H9 (cell line): ENCODE measurements around the gene TBC1D24. TPM values are rescaled to one million over a fixed set of nuclear protein-coding genes. Genes with fewer than 3 reads are reported as not detected.

Experiments used
- DNase-seq: peaks from one replicate; pipeline ENCODE4 v3.0.0-alpha.2; 2017
- H2AFZ ChIP-seq: one replicate; pipeline ENCODE4 v1.6.1; 2013; ENCODE audit warnings: mild to moderate bottlenecking, low read length, control low read depth, moderate library complexity
- H2AK5ac ChIP-seq: 2 replicates; pipeline ENCODE4 v1.6.1; 2013; ENCODE audit warnings: low read length, control low read depth, mixed read lengths; ENCODE audit not compliant: insufficient read length
- H2BK120ac ChIP-seq: one replicate; pipeline ENCODE4 v1.6.1; 2013; ENCODE audit warnings: low read depth, mild to moderate bottlenecking, low read length, control low read depth, inconsistent platforms; ENCODE audit not compliant: poor library complexity, severe bottlenecking
- H2BK12ac ChIP-seq: 2 replicates; pipeline ENCODE4 v1.6.1; 2013; ENCODE audit warnings: low read length, control low read depth, mixed read lengths, low read depth; ENCODE audit not compliant: insufficient read length
- H2BK15ac ChIP-seq: 2 replicates; pipeline ENCODE4 v1.6.1; 2013; ENCODE audit warnings: low read depth, low read length, control low read depth
- H2BK20ac ChIP-seq: one replicate; pipeline ENCODE4 v1.6.1; 2013; ENCODE audit warnings: low read depth, mild to moderate bottlenecking, low read length, control low read depth, inconsistent platforms; ENCODE audit not compliant: poor library complexity, severe bottlenecking
- H2BK5ac ChIP-seq: 2 replicates; pipeline ENCODE4 v1.6.1; 2013; ENCODE audit warnings: low read length, control low read depth, mixed read lengths; ENCODE audit not compliant: insufficient read length
- H3K14ac ChIP-seq: 2 replicates; pipeline ENCODE4 v1.6.1; 2013; ENCODE audit warnings: low read length, control low read depth; ENCODE audit not compliant: insufficient read depth
- H3K18ac ChIP-seq: 2 replicates; pipeline ENCODE4 v1.6.1; 2013; ENCODE audit warnings: low read depth, mild to moderate bottlenecking, mixed read lengths, low read length, control low read depth; ENCODE audit not compliant: insufficient read length
- H3K23ac ChIP-seq: 2 replicates; pipeline ENCODE4 v1.6.1; 2013; ENCODE audit warnings: low read length, control low read depth, mixed read lengths, low read depth; ENCODE audit not compliant: insufficient read length
- H3K23me2 ChIP-seq: 2 replicates; pipeline ENCODE4 v1.6.1; 2013; ENCODE audit warnings: low read depth, mild to moderate bottlenecking, mixed read lengths, low read length, control low read depth; ENCODE audit not compliant: insufficient read length, poor library complexity, severe bottlenecking
- H3K27ac ChIP-seq: 2 replicates; pipeline ENCODE4 v1.5.1; 2013; ENCODE audit warnings: low read length, control low read depth, mixed read lengths, low read depth; ENCODE audit not compliant: insufficient read length
- H3K27me3 ChIP-seq: 2 replicates; pipeline ENCODE4 v1.6.1; 2013; ENCODE audit warnings: low read length, control low read depth, inconsistent platforms; ENCODE audit not compliant: insufficient read depth
- H3K4ac ChIP-seq: 2 replicates; pipeline ENCODE4 v1.6.1; 2013; ENCODE audit warnings: low read depth, mild to moderate bottlenecking, control low read depth, inconsistent platforms, low read length, moderate library complexity
- H3K4me1 ChIP-seq: 2 replicates; pipeline ENCODE4 v1.6.1; 2013; ENCODE audit warnings: low read length, control low read depth, inconsistent platforms; ENCODE audit not compliant: insufficient read depth
- H3K4me2 ChIP-seq: 2 replicates; pipeline ENCODE4 v1.6.1; 2013; ENCODE audit warnings: low read length, control low read depth, mixed read lengths; ENCODE audit not compliant: insufficient read length, insufficient read depth
- H3K56ac ChIP-seq: 2 replicates; pipeline ENCODE4 v1.6.1; 2013; ENCODE audit warnings: low read depth, mild to moderate bottlenecking, mixed read lengths, low read length, control low read depth; ENCODE audit not compliant: insufficient read length
- H3K79me1 ChIP-seq: 2 replicates; pipeline ENCODE4 v1.6.1; 2013; ENCODE audit warnings: low read depth, mild to moderate bottlenecking, moderate library complexity, low read length, control low read depth, inconsistent platforms; ENCODE audit not compliant: insufficient read depth, poor library complexity, severe bottlenecking
- H3K79me2 ChIP-seq: 2 replicates; pipeline ENCODE4 v1.6.1; 2013; ENCODE audit warnings: low read length, control low read depth, inconsistent platforms; ENCODE audit not compliant: insufficient read depth
- H3K9ac ChIP-seq: 2 replicates; pipeline ENCODE4 v1.6.1; 2013; ENCODE audit warnings: low read length, control low read depth, mixed read lengths; ENCODE audit not compliant: insufficient read length; ENCODE audit errors: extremely low read depth
- H3K9me3 ChIP-seq: one replicate; pipeline ENCODE4 v1.6.1; 2013; ENCODE audit warnings: low read depth, low read length, inconsistent platforms; ENCODE audit not compliant: control insufficient read depth
- H3T11ph ChIP-seq: one replicate; pipeline ENCODE4 v1.6.1; 2013; ENCODE audit warnings: mild to moderate bottlenecking, low read length, control low read depth, inconsistent platforms
- H4K20me1 ChIP-seq: one replicate; pipeline ENCODE4 v1.6.1; 2013; ENCODE audit not compliant: control insufficient read depth, insufficient read length, insufficient read depth
- H4K5ac ChIP-seq: 2 replicates; pipeline ENCODE4 v1.6.1; 2013; ENCODE audit warnings: low read depth, mild to moderate bottlenecking, mixed read lengths, low read length, control low read depth; ENCODE audit not compliant: insufficient read length
- H4K8ac ChIP-seq: replicated peaks from 2 replicates; pipeline ENCODE4 v1.6.1; 2013; ENCODE audit warnings: low read length, control low read depth, mixed read lengths, low read depth; ENCODE audit not compliant: insufficient read length
- H4K91ac ChIP-seq: 2 replicates; pipeline ENCODE4 v1.6.1; 2013; ENCODE audit warnings: low read depth, mild to moderate bottlenecking, moderate library complexity, mixed read lengths, low read length, control low read depth; ENCODE audit not compliant: insufficient read length
- H3K27ac Mint-ChIP-seq, 3 experiments: 2 replicates in 2 of 3; 3 replicates in 1 of 3; pipeline ENCODE4 v1.8.0; 2020 to 2021; ENCODE audit warnings: mixed read lengths in 3 of 3, mild to moderate bottlenecking in 1 of 3, moderate library complexity in 1 of 3
- H3K27me3 Mint-ChIP-seq: 2 replicates; pipeline ENCODE4 v1.8.0; 2021; ENCODE audit warnings: low read depth, mild to moderate bottlenecking, moderate library complexity, mixed read lengths
- H3K36me3 Mint-ChIP-seq, 3 experiments: 2 replicates in 2 of 3; 3 replicates in 1 of 3; pipeline ENCODE4 v1.8.0; 2020 to 2021; ENCODE audit warnings: low read depth in 3 of 3, mixed read lengths in 3 of 3; ENCODE audit not compliant: insufficient read depth in 1 of 3
- H3K4me1 Mint-ChIP-seq, 2 experiments: 2 replicates each; pipeline ENCODE4 v1.8.0; 2020; ENCODE audit warnings: mixed read lengths in 2 of 2
- H3K4me3 Mint-ChIP-seq, 2 experiments: 2 replicates in 1 of 2; 3 replicates in 1 of 2; pipeline ENCODE4 v1.8.0; 2020 to 2021; ENCODE audit warnings: mild to moderate bottlenecking in 2 of 2, mixed read lengths in 2 of 2, moderate library complexity in 1 of 2
- H3K9me3 Mint-ChIP-seq, 2 experiments: 2 replicates in 1 of 2; 3 replicates in 1 of 2; pipeline ENCODE4 v1.8.0; 2020; ENCODE audit warnings: mild to moderate bottlenecking in 2 of 2, mixed read lengths in 2 of 2, moderate library complexity in 1 of 2
- CTCF ChIP-seq: fragments of 200-600 bp; sonication (generic); conservative IDR thresholded peaks from 3 replicates; pipeline ENCODE4 v1.8.0; 2021; ENCODE audit warnings: antibody characterized with exemption, mild to moderate bottlenecking
- WGBS: extraction: QIAGEN DNeasy Blood & Tissue Kit; methylation state at CpG from one replicate; pipeline ENCODE4 v1.1.7; 2013; ENCODE audit warnings: missing lambda C conversion rate, low lambda C conversion rate, mixed read lengths; ENCODE audit not compliant: insufficient read length; ENCODE audit errors: extremely low coverage; 5-methylcytosine and 5-hydroxymethylcytosine counted together
- total RNA-seq: library from RNA; stranded (reverse); gene quantifications from 2 replicates; pipeline ENCODE4 v1.2.1, GENCODE V29; 2021

Gene TBC1D24
- total RNA-seq, 1 experiment from 2014 or later: 19.0 TPM

- Histone ChIP-seq H2AFZ (no peak overlapping the region), H3K9me3 (no peaks in the 10 kb centered on the region), H3K4me1 (no peaks in the 10 kb centered on the region), H3K79me1 (no peaks in the 10 kb centered on the region), H2BK5ac (no peak overlapping the region), H2AK5ac (no peak overlapping the region), H3K4me2 (no peak overlapping the region), H3K14ac (no peak overlapping the region), H3K79me2 (no peaks in the 10 kb centered on the region), H4K5ac (no peak overlapping the region), H3K23ac (no peak overlapping the region), H3K56ac (no peak overlapping the region), H4K20me1 (no peaks in the 10 kb centered on the region), H3K4ac (no peak overlapping the region), H2BK12ac (no peak overlapping the region), H2BK15ac (no peak overlapping the region), H3K27me3 (no peaks in the 10 kb centered on the region), H3K27ac (no peak overlapping the region), H3K9ac (no peak overlapping the region), H3K18ac (no peak overlapping the region), H3K23me2 (peaks cover 3% of the 10 kb centered on the region), H4K91ac (no peak overlapping the region), H3T11ph (no peak overlapping the region), H2BK120ac (no peak overlapping the region), H2BK20ac (no peak overlapping the region), H4K8ac (no peak overlapping the region)
- Mint-ChIP-seq H3K36me3 (peaks cover 0 to 18% (median 4%) of the 10 kb centered on the region in 3 experiments; a peak in 4 of 7 replicates), H3K27ac (no peak overlapping the region), H3K9me3 (no peaks in the 10 kb centered on the region), H3K4me1 (peaks cover 3 to 5% of the 10 kb centered on the region in 2 experiments), H3K4me3 (no peak overlapping the region), H3K27me3 (no peaks in the 10 kb centered on the region)
- DNase-seq: no peak
- no peak for TF ChIP-seq CTCF
- no CpG with 5 or more reads among the region's 26 CpGs for WGBS
Measured at GRCh38 chr16:2497695-2498484, 23.0 kb downstream of the TBC1D24 start.
